ENCODE data around the gene AMPD3.

The AMPD3 gene

GRCh38 chr11:10514709-10515108 is 59.6 kb downstream of the AMPD3 start:
- TF ChIP-seq CTCF (IDR thresholded peaks at IDR 0.05; ENCODE audit: low read depth, low read length) = no peak

GRCh38 chr11:10515418-10515817 is 60.4 kb downstream of the AMPD3 start:
- Histone ChIP-seq H3K9me3 (no peaks in the 10 kb centered on the region), H3K4me3 (ENCODE audit: low read depth, low read length) (no peak overlapping the region), H3K36me3 (no peaks in the 10 kb centered on the region), H3K27me3 (no peaks in the 10 kb centered on the region), H3K4me1 (no peaks in the 10 kb centered on the region)
- TF ChIP-seq CTCF (IDR thresholded peaks at IDR 0.05; ENCODE audit: low read depth, low read length) = no peak
- no peak for DNase-seq

More at GRCh38 chr11:10514709-10515108, 59.6 kb downstream of the AMPD3 start:
- no peak overlapping the region for H3K4me3 ChIP-seq (ENCODE audit: low read depth, low read length)
- H3K4me1 ChIP-seq = no peaks in the 10 kb centered on the region
- no peaks in the 10 kb centered on the region for H3K36me3 ChIP-seq
- H3K27me3 ChIP-seq = no peaks in the 10 kb centered on the region
- no peaks in the 10 kb centered on the region for H3K9me3 ChIP-seq
- DNase-seq = no peak

- Histone ChIP-seq H3K9me3 (no peaks in the 10 kb centered on the region), H3K36me3 (no peaks in the 10 kb centered on the region), H3K4me1 (no peaks in the 10 kb centered on the region), H3K4me3 (ENCODE audit: low read depth, low read length) (no peak overlapping the region), H3K27me3 (no peaks in the 10 kb centered on the region)
- no peak for DNase-seq
- no peak for TF ChIP-seq CTCF (IDR thresholded peaks at IDR 0.05; ENCODE audit: low read depth, low read length)
Observed at GRCh38 chr11:10518123-10518522, 63.1 kb downstream of the AMPD3 start.

GRCh38 chr11:10518891-10519290 is 63.8 kb downstream of the AMPD3 start:
- no peaks in the 10 kb centered on the region for H3K36me3 ChIP-seq
- no peak overlapping the region for H3K4me3 ChIP-seq (ENCODE audit: low read depth, low read length)
- H3K9me3 ChIP-seq = no peaks in the 10 kb centered on the region
- no peaks in the 10 kb centered on the region for H3K4me1 ChIP-seq
- H3K27me3 ChIP-seq = no peaks in the 10 kb centered on the region
- DNase-seq = no peak
- no peak for TF ChIP-seq CTCF (IDR thresholded peaks at IDR 0.05; ENCODE audit: low read depth, low read length)

GRCh38 chr11:10519630-10520029 is 64.6 kb downstream of the AMPD3 start:
- no peak overlapping the region for H3K4me3 ChIP-seq (ENCODE audit: low read depth, low read length)
- TF ChIP-seq CTCF (IDR thresholded peaks at IDR 0.05; ENCODE audit: low read depth, low read length) = no peak
- no peaks in the 10 kb centered on the region for H3K9me3 ChIP-seq
- no peaks in the 10 kb centered on the region for H3K36me3 ChIP-seq
- H3K27me3 ChIP-seq = no peaks in the 10 kb centered on the region
- H3K4me1 ChIP-seq = no peaks in the 10 kb centered on the region
- DNase-seq = no peak

- DNase-seq = no peak
- no peaks in the 10 kb centered on the region for H3K27me3 ChIP-seq
- TF ChIP-seq CTCF (IDR thresholded peaks at IDR 0.05; ENCODE audit: low read depth, low read length) = no peak
- H3K36me3 ChIP-seq = no peaks in the 10 kb centered on the region
- no peaks in the 10 kb centered on the region for H3K9me3 ChIP-seq
- no peaks in the 10 kb centered on the region for H3K4me1 ChIP-seq
- H3K4me3 ChIP-seq (ENCODE audit: low read depth, low read length) = no peak overlapping the region
Observed at GRCh38 chr11:10520562-10520961, 65.5 kb downstream of the AMPD3 start.

Measured in BE2C (cell line).